Measurements from ENCODE around the gene MPZL3.
A peak's percentile ranks its signal among the peaks of the same experiment; 100 is the strongest.

Gene MPZL3

DNA sequence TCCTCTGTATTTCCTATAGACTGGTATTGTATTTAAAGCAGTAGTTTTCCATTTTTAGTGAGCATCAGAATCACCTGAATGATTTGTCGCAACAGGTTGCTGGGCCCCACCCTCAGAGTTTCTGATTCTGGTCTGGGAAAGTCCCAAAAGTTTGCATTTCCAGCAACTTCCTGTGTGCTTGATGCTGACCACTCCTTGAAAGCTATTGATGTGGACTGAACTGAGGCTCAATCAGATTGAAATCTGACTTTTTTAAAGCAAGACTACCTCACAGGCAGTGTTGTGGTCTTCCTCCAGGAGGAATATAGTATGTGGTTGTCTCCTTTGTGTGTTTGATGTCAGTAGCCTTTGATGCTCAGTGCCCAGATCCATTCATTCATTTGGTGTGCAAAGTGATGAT is 29.1 kb upstream of the MPZL3 start:
- no peak overlapping the region for H3K9ac ChIP-seq (ENCODE audit: low read depth, low read length)
- H3K36me3 ChIP-seq (ENCODE audit: insufficient read depth, low read length) = no peaks in the 10 kb centered on the region
- TF ChIP-seq, protein P1, sequence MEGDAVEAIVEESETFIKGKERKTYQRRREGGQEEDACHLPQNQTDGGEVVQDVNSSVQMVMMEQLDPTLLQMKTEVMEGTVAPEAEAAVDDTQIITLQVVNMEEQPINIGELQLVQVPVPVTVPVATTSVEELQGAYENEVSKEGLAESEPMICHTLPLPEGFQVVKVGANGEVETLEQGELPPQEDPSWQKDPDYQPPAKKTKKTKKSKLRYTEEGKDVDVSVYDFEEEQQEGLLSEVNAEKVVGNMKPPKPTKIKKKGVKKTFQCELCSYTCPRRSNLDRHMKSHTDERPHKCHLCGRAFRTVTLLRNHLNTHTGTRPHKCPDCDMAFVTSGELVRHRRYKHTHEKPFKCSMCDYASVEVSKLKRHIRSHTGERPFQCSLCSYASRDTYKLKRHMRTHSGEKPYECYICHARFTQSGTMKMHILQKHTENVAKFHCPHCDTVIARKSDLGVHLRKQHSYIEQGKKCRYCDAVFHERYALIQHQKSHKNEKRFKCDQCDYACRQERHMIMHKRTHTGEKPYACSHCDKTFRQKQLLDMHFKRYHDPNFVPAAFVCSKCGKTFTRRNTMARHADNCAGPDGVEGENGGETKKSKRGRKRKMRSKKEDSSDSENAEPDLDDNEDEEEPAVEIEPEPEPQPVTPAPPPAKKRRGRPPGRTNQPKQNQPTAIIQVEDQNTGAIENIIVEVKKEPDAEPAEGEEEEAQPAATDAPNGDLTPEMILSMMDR (IDR thresholded peaks at IDR 0.05; ENCODE audit: borderline replicate concordance, extremely low read depth, low read length, poor library complexity, severe bottlenecking) = no peak
- TF ChIP-seq EZH2 (IDR thresholded peaks at IDR 0.05; ENCODE audit: borderline replicate concordance, low read depth, low read length, severe bottlenecking) = no peak
- no peak overlapping the region for H3K4me2 ChIP-seq (ENCODE audit: insufficient read depth, low read length)
- no peak overlapping the region for H2AFZ ChIP-seq (ENCODE audit: low read depth, low read length)
- peaks cover 9% of the 10 kb centered on the region; the same call in 1 of the 2 replicates for H3K4me1 ChIP-seq (ENCODE audit: insufficient read depth, low read length)
- no peak overlapping the region for H3K27ac ChIP-seq (ENCODE audit: low read length)
- H3K79me2 ChIP-seq (ENCODE audit: insufficient read depth, low read length) = no peaks in the 10 kb centered on the region
- ATAC-seq (ENCODE audit: insufficient read depth, low read depth) = no peak
- DNase-seq = no peak
- H3K27me3 ChIP-seq (ENCODE audit: insufficient read depth, low read length, poor library complexity) = peaks cover 2% of the 10 kb centered on the region
- H3K4me3 ChIP-seq (ENCODE audit: low read depth in 1 of 2, low read length in 2 of 2) = no peak overlapping the region
- no peaks in the 10 kb centered on the region for H3K9me3 ChIP-seq (ENCODE audit: insufficient read depth, low read length, severe bottlenecking)
- H4K20me1 ChIP-seq (ENCODE audit: insufficient read depth, low read length) = no peaks in the 10 kb centered on the region

DNA sequence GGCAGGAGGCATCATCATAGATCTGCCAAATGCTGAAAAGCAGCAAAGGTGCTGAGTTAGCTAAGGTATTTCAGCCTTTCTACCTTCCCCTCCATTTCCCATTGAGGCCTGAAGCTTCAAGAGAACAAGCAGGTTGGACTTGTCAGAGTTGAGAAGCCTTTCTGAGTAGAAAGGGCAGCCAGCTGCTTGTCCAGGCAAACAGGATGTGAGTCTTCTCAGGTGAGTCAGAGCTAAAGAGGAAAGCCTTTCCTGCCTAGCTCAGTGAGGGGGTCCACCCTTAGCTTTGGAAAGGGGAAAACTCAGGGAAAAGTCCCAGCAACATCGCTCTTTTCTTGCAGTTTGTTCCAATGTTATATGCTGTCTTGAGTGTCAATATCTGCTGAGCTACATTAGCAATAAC is 25.1 kb upstream of the MPZL3 start:
- H4K20me1 ChIP-seq (ENCODE audit: insufficient read depth, low read length) = no peaks in the 10 kb centered on the region
- TF ChIP-seq, protein P1 (IDR thresholded peaks at IDR 0.05; ENCODE audit: borderline replicate concordance, extremely low read depth, low read length, poor library complexity, severe bottlenecking) = no peak
- no peak for TF ChIP-seq EZH2 (IDR thresholded peaks at IDR 0.05; ENCODE audit: borderline replicate concordance, low read depth, low read length, severe bottlenecking)
- no peaks in the 10 kb centered on the region for H3K79me2 ChIP-seq (ENCODE audit: insufficient read depth, low read length)
- no peak for DNase-seq
- H3K9ac ChIP-seq (ENCODE audit: low read depth, low read length) = no peak overlapping the region
- H3K4me3 ChIP-seq (ENCODE audit: low read depth in 1 of 2, low read length in 2 of 2) = no peak overlapping the region
- H2AFZ ChIP-seq (ENCODE audit: low read depth, low read length) = no peak overlapping the region
- H3K36me3 ChIP-seq (ENCODE audit: insufficient read depth, low read length) = no peaks in the 10 kb centered on the region
- no peak overlapping the region for H3K4me2 ChIP-seq (ENCODE audit: insufficient read depth, low read length)
- no peaks in the 10 kb centered on the region for H3K9me3 ChIP-seq (ENCODE audit: insufficient read depth, low read length, severe bottlenecking)
- H3K27ac ChIP-seq (ENCODE audit: low read length) = no peak overlapping the region
- 0 out of 3 replicates have a peak, but pooled peaks have one; percentile 33 for ATAC-seq (ENCODE audit: insufficient read depth, low read depth)
- H3K4me1 ChIP-seq (ENCODE audit: insufficient read depth, low read length) = no peaks in the 10 kb centered on the region
- H3K27me3 ChIP-seq (ENCODE audit: insufficient read depth, low read length, poor library complexity) = peaks cover 2% of the 10 kb centered on the region

DNA sequence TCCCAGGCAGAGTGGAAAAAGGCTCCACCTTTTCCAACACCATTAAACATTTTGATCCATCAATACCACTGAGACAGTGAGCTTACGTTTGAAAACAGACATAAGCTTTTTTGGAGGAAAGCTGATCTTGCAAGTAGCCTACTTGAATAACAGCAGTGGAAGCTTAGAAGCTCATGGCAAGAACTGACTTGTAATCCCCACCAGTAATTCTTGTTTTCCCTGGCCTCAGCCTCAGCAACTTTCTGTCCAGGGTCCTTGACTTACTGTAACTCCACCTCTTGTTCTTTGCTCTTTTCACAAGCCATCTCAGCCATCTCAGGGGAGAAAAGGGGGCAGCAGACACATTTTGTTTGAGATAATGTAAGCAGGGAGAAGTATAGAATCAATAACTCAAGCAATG is 24.3 kb upstream of the MPZL3 start:
- Histone ChIP-seq H3K4me1 (ENCODE audit: insufficient read depth, low read length) (no peaks in the 10 kb centered on the region), H3K4me3 (ENCODE audit: low read depth in 1 of 2, low read length in 2 of 2) (no peak overlapping the region), H3K4me2 (ENCODE audit: insufficient read depth, low read length) (no peak overlapping the region), H2AFZ (ENCODE audit: low read depth, low read length) (no peak overlapping the region), H3K79me2 (ENCODE audit: insufficient read depth, low read length) (no peaks in the 10 kb centered on the region), H3K27me3 (ENCODE audit: insufficient read depth, low read length, poor library complexity) (peaks cover 2% of the 10 kb centered on the region), H3K27ac (ENCODE audit: low read length) (no peak overlapping the region), H4K20me1 (ENCODE audit: insufficient read depth, low read length) (no peaks in the 10 kb centered on the region), H3K9ac (ENCODE audit: low read depth, low read length) (no peak overlapping the region), H3K9me3 (ENCODE audit: insufficient read depth, low read length, severe bottlenecking) (no peaks in the 10 kb centered on the region), H3K36me3 (ENCODE audit: insufficient read depth, low read length) (no peaks in the 10 kb centered on the region)
- no peak for DNase-seq
- TF ChIP-seq, protein P1 (IDR thresholded peaks at IDR 0.05; ENCODE audit: borderline replicate concordance, extremely low read depth, low read length, poor library complexity, severe bottlenecking) = no peak
- no peak for TF ChIP-seq EZH2 (IDR thresholded peaks at IDR 0.05; ENCODE audit: borderline replicate concordance, low read depth, low read length, severe bottlenecking)
- no peak for ATAC-seq (ENCODE audit: insufficient read depth, low read depth)

DNA sequence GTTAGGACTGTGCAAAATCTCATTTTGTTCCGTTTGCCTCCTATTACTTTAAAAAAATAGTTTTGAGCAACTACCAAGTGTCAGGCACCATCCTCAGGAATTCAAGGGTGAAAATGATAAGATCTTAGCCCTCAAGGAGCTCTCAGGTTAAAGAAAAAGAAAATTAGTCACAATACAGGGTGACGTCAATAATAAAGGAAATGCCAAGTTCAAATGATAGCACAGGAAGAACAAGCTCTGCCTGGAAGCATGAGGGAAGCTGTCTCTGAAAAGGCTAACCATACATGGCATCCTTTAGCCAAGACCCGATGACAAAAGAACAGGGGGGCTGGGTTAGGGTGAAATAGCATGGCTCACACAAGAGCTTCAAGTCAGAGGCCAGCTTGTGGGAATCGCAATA is 23.0 kb upstream of the MPZL3 start:
- no peak for TF ChIP-seq EZH2 (IDR thresholded peaks at IDR 0.05; ENCODE audit: borderline replicate concordance, low read depth, low read length, severe bottlenecking)
- TF ChIP-seq, protein P1 (IDR thresholded peaks at IDR 0.05; ENCODE audit: borderline replicate concordance, extremely low read depth, low read length, poor library complexity, severe bottlenecking) = no peak
- Histone ChIP-seq H3K4me2 (ENCODE audit: insufficient read depth, low read length) (no peak overlapping the region), H2AFZ (ENCODE audit: low read depth, low read length) (no peak overlapping the region), H4K20me1 (ENCODE audit: insufficient read depth, low read length) (no peaks in the 10 kb centered on the region), H3K79me2 (ENCODE audit: insufficient read depth, low read length) (no peaks in the 10 kb centered on the region), H3K4me1 (ENCODE audit: insufficient read depth, low read length) (no peaks in the 10 kb centered on the region), H3K9ac (ENCODE audit: low read depth, low read length) (no peak overlapping the region), H3K27ac (ENCODE audit: low read length) (no peak overlapping the region), H3K36me3 (ENCODE audit: insufficient read depth, low read length) (no peaks in the 10 kb centered on the region), H3K9me3 (ENCODE audit: insufficient read depth, low read length, severe bottlenecking) (no peaks in the 10 kb centered on the region), H3K27me3 (ENCODE audit: insufficient read depth, low read length, poor library complexity) (peaks cover 2% of the 10 kb centered on the region), H3K4me3 (ENCODE audit: low read depth in 1 of 2, low read length in 2 of 2) (no peak overlapping the region)
- ATAC-seq (ENCODE audit: insufficient read depth, low read depth) (no peak), DNase-seq (no peak)

All from DND-41 (cell line).